ENCODE results near the gene SSH3. TPM values are rescaled to one million over a fixed set of nuclear protein-coding genes. Genes with fewer than 3 reads are reported as not detected.

Gene SSH3
- total and polyA plus RNA-seq, 4 donors = 7.1 to 21.5 (median 14.5) TPM

DNA sequence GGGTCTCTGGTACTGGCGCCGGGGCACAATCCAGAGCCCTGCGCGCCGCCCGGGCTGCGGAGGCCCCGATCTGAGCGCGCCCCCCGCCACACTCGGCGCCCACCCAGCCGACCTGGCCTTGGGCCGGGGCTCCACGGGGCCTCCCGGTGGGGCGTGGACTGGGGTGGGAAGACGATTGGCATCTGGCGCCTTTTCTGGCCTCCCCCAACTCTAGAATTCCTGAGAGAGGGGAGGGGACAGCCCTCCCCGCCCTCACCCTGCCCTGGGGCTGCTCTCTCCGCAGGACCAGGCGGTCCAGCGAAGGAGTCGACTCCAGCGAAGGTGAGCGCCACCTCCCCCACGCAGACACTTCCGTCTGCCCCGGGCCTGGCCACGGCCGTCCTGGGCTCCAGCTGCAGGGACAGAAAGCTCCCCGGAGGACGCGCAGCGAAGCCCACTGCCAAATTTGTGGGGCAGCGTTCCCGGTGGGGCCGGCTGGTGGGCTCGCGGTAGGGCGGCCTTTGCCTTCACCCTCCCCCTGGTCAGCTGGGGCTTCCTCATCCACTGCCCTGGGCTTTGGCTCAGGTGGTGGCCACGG, 593 bp downstream of the SSH3 start:
- 10% methylated on average over 40 of the region's 43 CpGs for WGBS (ENCODE audit: insufficient coverage)

DNA sequence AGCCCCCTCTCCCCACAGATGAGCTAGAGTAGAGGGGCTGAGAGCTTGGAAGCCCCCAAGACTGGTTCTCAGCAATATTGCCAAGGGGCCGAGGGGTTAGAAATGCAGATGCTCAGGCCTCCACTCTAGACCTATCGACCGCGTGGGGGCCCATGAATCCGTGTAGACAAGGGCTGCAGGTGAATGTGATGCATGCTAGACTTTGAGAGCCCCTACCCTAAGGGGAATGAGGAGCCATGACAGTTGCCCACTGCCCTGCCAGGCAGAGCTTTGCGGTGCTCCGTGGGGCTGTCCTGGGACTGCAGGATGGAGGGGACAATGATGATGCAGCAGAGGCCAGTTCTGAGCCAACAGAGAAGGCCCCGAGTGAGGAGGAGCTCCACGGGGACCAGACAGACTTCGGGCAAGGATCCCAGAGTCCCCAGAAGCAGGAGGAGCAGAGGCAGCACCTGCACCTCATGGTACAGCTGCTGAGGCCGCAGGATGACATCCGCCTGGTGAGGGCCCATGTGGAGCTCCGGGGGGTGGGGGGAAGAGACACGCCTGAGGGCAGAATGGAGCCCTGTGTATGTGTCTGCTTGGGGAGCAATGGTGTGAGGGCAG, 1.3 kb downstream of the SSH3 start:
- no peak for DNase-seq (ENCODE audit: low read depth in 4 of 6, low spot score in 6 of 6)
- Histone ChIP-seq H3K27me3 (ENCODE audit: control insufficient read depth, insufficient read depth, low read length) (no peaks in the 10 kb centered on the region), H3K36me3 (ENCODE audit: control insufficient read depth, insufficient read depth, low read length) (peaks cover 69% of the 10 kb centered on the region), H3K27ac (ENCODE audit: low read depth, low read length) (no peak overlapping the region), H3K4me3 (ENCODE audit: low read depth, low read length) (peak overlapping the region; percentile 49), H3K9me3 (ENCODE audit: control insufficient read depth, insufficient read depth, low read length) (no peaks in the 10 kb centered on the region), H3K4me1 (ENCODE audit: control insufficient read depth, insufficient read depth, low read length) (peaks cover 30% of the 10 kb centered on the region)
- WGBS (ENCODE audit: insufficient coverage) = 69% methylated on average over 11 of the region's 14 CpGs

More for the DNA sequence above, 593 bp downstream of the SSH3 start:
- Histone ChIP-seq H3K27ac (ENCODE audit: low read depth, low read length) (peak overlapping the region; percentile 15), H3K4me1 (ENCODE audit: control insufficient read depth, insufficient read depth, low read length) (peaks cover 30% of the 10 kb centered on the region), H3K36me3 (ENCODE audit: control insufficient read depth, insufficient read depth, low read length) (peaks cover 69% of the 10 kb centered on the region), H3K9me3 (ENCODE audit: control insufficient read depth, insufficient read depth, low read length) (no peaks in the 10 kb centered on the region), H3K4me3 (ENCODE audit: low read depth, low read length) (peak overlapping the region; percentile 49), H3K27me3 (ENCODE audit: control insufficient read depth, insufficient read depth, low read length) (no peaks in the 10 kb centered on the region)
- peak in 2 of 6 donors; percentile 3 to 50 for DNase-seq (ENCODE audit: low read depth in 4 of 6, low spot score in 6 of 6)

DNA sequence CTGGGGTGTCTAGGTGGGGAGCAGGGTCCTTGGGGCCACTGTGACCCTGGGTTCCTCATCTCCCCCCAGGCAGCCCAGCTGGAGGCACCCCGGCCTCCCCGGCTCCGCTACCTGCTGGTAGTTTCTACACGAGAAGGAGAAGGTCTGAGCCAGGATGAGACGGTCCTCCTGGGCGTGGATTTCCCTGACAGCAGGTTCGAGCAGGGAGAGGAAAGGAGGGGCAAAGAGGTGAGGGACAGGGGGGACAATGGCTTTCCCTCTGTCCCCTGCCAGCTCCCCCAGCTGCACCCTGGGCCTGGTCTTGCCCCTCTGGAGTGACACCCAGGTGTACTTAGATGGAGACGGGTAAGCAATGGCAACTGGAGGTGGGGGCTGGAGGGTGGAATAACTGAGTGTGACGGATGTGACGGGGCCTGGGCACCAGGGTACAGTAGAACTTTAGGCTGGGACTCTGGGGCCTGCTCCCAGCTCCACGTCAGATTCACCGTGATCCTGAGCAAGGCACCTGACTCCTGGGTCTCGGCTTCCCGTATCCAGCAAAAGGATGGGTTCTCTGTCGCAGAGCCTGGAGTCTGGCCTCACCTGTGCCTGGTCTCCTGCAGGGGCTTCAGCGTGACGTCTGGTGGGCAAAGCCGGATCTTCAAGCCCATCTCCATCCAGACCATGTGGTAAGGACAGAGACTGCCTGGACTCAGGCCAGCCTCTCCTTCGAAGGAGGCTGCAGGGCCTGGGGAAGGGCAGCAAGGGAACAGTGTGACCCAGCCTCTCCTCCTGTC, 3.6 kb downstream of the SSH3 start:
- 89% methylated on average over 19 of the region's 19 CpGs for WGBS (ENCODE audit: insufficient coverage)
- Histone ChIP-seq H3K27me3 (ENCODE audit: control insufficient read depth, insufficient read depth, low read length) (no peaks in the 10 kb centered on the region), H3K36me3 (ENCODE audit: control insufficient read depth, insufficient read depth, low read length) (peaks cover 68% of the 10 kb centered on the region), H3K9me3 (ENCODE audit: control insufficient read depth, insufficient read depth, low read length) (no peaks in the 10 kb centered on the region), H3K27ac (ENCODE audit: low read depth, low read length) (no peak overlapping the region), H3K4me1 (ENCODE audit: control insufficient read depth, insufficient read depth, low read length) (peaks cover 25% of the 10 kb centered on the region), H3K4me3 (ENCODE audit: low read depth, low read length) (no peak overlapping the region)
- no peak for DNase-seq (ENCODE audit: low read depth in 4 of 6, low spot score in 6 of 6)

DNA sequence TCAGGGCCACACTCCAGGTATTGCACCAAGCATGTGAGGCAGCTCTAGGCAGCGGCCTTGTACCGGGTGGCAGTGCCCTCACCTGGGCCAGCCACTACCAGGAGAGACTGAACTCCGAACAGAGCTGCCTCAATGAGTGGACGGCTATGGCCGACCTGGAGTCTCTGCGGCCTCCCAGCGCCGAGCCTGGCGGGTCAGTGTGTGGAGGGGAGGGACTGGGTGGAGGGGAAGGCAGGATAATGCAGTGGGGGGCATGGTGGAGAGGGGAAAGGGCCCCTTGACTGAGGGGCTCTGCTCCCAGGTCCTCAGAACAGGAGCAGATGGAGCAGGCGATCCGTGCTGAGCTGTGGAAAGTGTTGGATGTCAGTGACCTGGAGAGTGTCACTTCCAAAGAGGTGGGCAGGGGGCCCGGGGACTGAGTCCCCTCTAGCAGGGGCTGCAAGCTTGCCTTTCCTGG, 4.2 kb downstream of the SSH3 start:
- Histone ChIP-seq H3K9me3 (ENCODE audit: control insufficient read depth, insufficient read depth, low read length) (no peaks in the 10 kb centered on the region), H3K27me3 (ENCODE audit: control insufficient read depth, insufficient read depth, low read length) (no peaks in the 10 kb centered on the region), H3K4me3 (ENCODE audit: low read depth, low read length) (no peak overlapping the region), H3K27ac (ENCODE audit: low read depth, low read length) (no peak overlapping the region), H3K36me3 (ENCODE audit: control insufficient read depth, insufficient read depth, low read length) (peaks cover 65% of the 10 kb centered on the region), H3K4me1 (ENCODE audit: control insufficient read depth, insufficient read depth, low read length) (peaks cover 19% of the 10 kb centered on the region)
- WGBS (ENCODE audit: insufficient coverage) = 76% methylated on average over 12 of the region's 12 CpGs
- DNase-seq (ENCODE audit: low read depth in 4 of 6, low spot score in 6 of 6) = no peak

DNA sequence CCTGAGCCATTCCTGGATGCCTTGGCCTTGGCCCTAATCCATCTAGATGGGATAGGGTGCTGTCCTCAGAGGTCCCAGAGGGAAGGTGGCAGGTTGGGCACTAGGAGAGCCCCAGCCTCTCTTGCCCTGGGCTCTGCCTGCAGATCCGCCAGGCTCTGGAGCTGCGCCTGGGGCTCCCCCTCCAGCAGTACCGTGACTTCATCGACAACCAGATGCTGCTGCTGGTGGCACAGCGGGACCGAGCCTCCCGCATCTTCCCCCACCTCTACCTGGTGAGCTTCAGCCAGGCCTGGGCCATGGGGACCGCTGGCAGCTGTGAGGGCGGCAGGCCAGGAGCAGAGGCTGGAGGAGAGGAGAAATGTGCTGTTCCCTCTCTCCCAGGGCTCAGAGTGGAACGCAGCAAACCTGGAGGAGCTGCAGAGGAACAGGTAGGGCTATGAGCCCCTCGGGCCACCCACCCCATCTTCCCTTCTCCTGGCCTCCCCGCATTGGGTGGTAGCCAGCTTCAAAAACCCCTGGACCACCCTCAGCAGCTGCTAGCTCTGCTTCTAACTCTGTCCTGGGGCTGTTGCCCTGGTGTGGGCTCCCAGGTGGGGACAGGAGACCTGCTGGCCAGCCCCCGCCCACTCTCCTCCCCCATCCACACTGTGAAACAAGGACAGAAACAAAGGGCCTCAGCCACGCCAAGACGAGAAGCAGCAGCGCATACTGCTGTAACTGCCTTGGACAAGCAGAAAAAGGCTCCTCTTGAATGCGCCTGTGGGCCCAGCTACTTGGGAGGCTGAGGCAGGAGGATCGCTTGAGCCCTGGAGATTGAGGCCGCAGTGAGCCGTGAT, 4.9 kb downstream of the SSH3 start:
- H3K9me3 ChIP-seq (ENCODE audit: control insufficient read depth, insufficient read depth, low read length) = no peaks in the 10 kb centered on the region
- 78% methylated on average over 9 of the region's 20 CpGs for WGBS (ENCODE audit: insufficient coverage)
- peaks cover 12% of the 10 kb centered on the region for H3K4me1 ChIP-seq (ENCODE audit: control insufficient read depth, insufficient read depth, low read length)
- H3K4me3 ChIP-seq (ENCODE audit: low read depth, low read length) = no peak overlapping the region
- no peak overlapping the region for H3K27ac ChIP-seq (ENCODE audit: low read depth, low read length)
- no peak for DNase-seq (ENCODE audit: low read depth in 4 of 6, low spot score in 6 of 6)
- H3K27me3 ChIP-seq (ENCODE audit: control insufficient read depth, insufficient read depth, low read length) = no peaks in the 10 kb centered on the region
- peaks cover 60% of the 10 kb centered on the region for H3K36me3 ChIP-seq (ENCODE audit: control insufficient read depth, insufficient read depth, low read length)

DNA sequence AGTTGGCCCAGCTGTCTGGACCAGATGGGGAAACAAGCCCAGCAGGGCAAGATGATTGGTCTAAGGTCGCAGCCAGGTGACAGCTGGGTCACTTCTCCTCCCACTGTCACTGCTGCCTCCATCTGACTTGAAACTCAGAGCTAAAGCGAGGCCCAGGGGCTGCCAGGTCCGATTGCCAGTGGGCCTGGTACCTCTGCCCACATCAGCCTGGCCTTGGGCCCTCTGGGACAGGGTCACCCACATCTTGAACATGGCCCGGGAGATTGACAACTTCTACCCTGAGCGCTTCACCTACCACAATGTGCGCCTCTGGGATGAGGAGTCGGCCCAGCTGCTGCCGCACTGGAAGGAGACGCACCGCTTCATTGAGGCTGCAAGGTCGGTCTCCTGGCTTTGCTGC, 5.8 kb downstream of the SSH3 start:
- no peak overlapping the region for H3K27ac ChIP-seq (ENCODE audit: low read depth, low read length)
- no peak overlapping the region for H3K4me3 ChIP-seq (ENCODE audit: low read depth, low read length)
- H3K9me3 ChIP-seq (ENCODE audit: control insufficient read depth, insufficient read depth, low read length) = no peaks in the 10 kb centered on the region
- H3K36me3 ChIP-seq (ENCODE audit: control insufficient read depth, insufficient read depth, low read length) = peaks cover 60% of the 10 kb centered on the region
- WGBS (ENCODE audit: insufficient coverage) = 96% methylated on average over 11 of the region's 11 CpGs
- peaks cover 8% of the 10 kb centered on the region for H3K4me1 ChIP-seq (ENCODE audit: control insufficient read depth, insufficient read depth, low read length)
- no peak for DNase-seq (ENCODE audit: low read depth in 4 of 6, low spot score in 6 of 6)
- no peaks in the 10 kb centered on the region for H3K27me3 ChIP-seq (ENCODE audit: control insufficient read depth, insufficient read depth, low read length)

DNA sequence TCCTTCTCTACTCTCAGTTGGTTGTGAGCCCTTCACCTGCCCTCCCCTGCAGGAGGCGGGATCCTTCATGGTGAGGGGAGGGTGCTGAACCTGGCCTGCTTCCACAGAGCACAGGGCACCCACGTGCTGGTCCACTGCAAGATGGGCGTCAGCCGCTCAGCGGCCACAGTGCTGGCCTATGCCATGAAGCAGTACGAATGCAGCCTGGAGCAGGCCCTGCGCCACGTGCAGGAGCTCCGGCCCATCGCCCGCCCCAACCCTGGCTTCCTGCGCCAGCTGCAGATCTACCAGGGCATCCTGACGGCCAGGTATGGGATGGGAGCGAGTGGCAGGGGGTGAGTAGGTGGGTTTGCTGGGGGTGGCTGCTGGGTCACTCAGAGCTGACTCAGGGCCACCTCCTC, 6.3 kb downstream of the SSH3 start:
- Histone ChIP-seq H3K27ac (ENCODE audit: low read depth, low read length) (no peak overlapping the region), H3K27me3 (ENCODE audit: control insufficient read depth, insufficient read depth, low read length) (no peaks in the 10 kb centered on the region), H3K4me3 (ENCODE audit: low read depth, low read length) (no peak overlapping the region), H3K36me3 (ENCODE audit: control insufficient read depth, insufficient read depth, low read length) (peaks cover 60% of the 10 kb centered on the region), H3K4me1 (ENCODE audit: control insufficient read depth, insufficient read depth, low read length) (peaks cover 3% of the 10 kb centered on the region), H3K9me3 (ENCODE audit: control insufficient read depth, insufficient read depth, low read length) (no peaks in the 10 kb centered on the region)
- WGBS (ENCODE audit: insufficient coverage) = 90% methylated on average over 14 of the region's 14 CpGs
- no peak for DNase-seq (ENCODE audit: low read depth in 4 of 6, low spot score in 6 of 6)

DNA sequence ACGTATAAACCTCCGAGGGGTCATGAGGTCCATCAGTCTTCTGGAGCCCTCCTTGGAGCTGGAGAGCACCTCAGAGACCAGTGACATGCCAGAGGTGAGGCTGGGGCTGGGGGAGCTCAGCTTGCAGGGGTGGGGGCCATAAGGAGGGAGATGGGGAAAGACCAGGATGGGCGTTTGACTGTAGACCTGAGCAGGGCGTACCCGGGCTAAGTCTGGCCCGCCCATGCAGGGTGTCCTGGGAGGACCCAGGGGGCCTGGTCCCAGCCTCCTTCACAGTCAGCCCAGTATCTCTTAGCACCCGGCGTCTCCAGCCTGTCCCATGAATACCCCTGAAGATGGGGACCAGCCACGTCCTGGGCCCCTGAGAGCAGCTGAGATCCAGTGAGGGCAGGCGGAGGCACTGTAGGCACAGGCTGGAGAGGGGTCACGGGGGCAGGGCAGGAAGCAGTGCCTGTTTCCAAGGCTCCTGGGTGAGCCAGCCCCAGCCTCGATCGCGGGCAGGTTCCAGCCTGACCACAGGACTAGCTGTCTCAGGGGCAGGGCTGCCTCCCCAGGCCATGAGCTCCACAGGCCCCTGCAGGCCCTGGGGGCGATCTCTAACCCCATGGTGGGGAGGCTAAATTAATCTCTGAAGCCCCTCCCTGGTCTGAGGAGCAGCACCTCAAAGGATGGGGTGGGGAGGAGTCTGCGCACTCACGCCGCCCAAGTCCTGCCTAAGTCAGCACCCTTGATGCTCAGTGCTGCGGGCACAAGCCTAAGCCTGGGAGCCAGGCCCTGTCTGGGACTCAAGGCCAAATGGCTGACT, 7.1 kb downstream of the SSH3 start:
- no peaks in the 10 kb centered on the region for H3K9me3 ChIP-seq (ENCODE audit: control insufficient read depth, insufficient read depth, low read length)
- no peaks in the 10 kb centered on the region for H3K4me1 ChIP-seq (ENCODE audit: control insufficient read depth, insufficient read depth, low read length)
- H3K4me3 ChIP-seq (ENCODE audit: low read depth, low read length) = no peak overlapping the region
- no peaks in the 10 kb centered on the region for H3K27me3 ChIP-seq (ENCODE audit: control insufficient read depth, insufficient read depth, low read length)
- H3K27ac ChIP-seq (ENCODE audit: low read depth, low read length) = no peak overlapping the region
- peaks cover 57% of the 10 kb centered on the region for H3K36me3 ChIP-seq (ENCODE audit: control insufficient read depth, insufficient read depth, low read length)
- no peak for DNase-seq (ENCODE audit: low read depth in 4 of 6, low spot score in 6 of 6)
- 78% methylated on average over 15 of the region's 19 CpGs for WGBS (ENCODE audit: insufficient coverage)
